Measurements from ENCODE around the gene RNF151.

RNF151 gene

DNA sequence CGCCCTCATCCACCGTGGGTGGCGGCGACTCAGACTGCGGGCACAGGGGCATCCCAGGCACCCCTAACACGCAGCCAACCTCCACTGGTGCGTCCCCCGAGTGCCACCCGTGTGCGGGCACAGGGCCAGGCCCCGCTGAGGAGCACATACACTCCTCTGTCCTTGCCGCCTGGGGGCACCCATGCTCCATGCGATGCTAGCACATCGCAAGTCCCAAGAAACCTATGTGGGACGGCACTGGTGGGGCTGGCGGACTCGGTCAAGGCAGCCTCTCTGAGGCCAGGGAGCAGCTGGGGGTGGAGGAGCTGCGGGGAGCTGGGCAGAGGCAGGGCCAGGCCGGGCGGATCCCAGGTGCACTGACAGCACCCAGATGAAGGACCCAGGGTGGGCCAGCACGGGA lies 39.0 kb downstream of the RNF151 start:
- H3K27me3 Mint-ChIP-seq (ENCODE audit: low read depth, poor library complexity) = no peaks in the 10 kb centered on the region
- no peak overlapping the region for H3K27ac Mint-ChIP-seq
- H3K4me3 Mint-ChIP-seq = no peak overlapping the region
- no peaks in the 10 kb centered on the region for H3K9me3 Mint-ChIP-seq
- H3K36me3 Mint-ChIP-seq (ENCODE audit: low read depth) = peaks cover 10% of the 10 kb centered on the region
- DNase-seq = no peak
- TF ChIP-seq, protein P1, sequence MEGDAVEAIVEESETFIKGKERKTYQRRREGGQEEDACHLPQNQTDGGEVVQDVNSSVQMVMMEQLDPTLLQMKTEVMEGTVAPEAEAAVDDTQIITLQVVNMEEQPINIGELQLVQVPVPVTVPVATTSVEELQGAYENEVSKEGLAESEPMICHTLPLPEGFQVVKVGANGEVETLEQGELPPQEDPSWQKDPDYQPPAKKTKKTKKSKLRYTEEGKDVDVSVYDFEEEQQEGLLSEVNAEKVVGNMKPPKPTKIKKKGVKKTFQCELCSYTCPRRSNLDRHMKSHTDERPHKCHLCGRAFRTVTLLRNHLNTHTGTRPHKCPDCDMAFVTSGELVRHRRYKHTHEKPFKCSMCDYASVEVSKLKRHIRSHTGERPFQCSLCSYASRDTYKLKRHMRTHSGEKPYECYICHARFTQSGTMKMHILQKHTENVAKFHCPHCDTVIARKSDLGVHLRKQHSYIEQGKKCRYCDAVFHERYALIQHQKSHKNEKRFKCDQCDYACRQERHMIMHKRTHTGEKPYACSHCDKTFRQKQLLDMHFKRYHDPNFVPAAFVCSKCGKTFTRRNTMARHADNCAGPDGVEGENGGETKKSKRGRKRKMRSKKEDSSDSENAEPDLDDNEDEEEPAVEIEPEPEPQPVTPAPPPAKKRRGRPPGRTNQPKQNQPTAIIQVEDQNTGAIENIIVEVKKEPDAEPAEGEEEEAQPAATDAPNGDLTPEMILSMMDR (IDR thresholded peaks at IDR 0.05) = no peak
- H3K4me1 Mint-ChIP-seq = peaks cover 53% of the 10 kb centered on the region

DNA sequence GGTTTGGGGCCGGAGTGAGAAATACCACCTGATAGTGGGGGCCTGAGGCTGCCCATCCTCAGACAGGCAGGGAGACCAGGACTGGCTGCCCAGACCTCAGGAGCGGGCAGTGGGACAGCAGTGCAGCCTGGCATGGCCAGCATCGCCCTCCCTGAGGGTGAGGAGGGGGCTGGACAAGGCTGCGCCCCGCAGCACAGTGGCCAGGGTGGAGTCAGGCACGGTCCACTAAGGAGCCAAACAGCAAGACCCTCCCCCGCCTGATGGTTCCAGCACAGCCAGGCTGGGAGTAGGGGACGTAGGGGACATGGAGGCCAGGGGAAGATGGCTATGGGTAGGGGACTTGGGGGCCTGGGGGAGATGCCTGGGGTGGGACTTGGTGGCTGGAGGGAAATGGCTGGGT lies 39.7 kb downstream of the RNF151 start:
- Mint-ChIP-seq H3K4me1 (peaks cover 53% of the 10 kb centered on the region), H3K27me3 (ENCODE audit: low read depth, poor library complexity) (no peaks in the 10 kb centered on the region), H3K36me3 (ENCODE audit: low read depth) (peaks cover 5% of the 10 kb centered on the region), H3K27ac (peak overlapping the region; percentile 66), H3K4me3 (peak overlapping the region; percentile 50), H3K9me3 (no peaks in the 10 kb centered on the region)
- no peak for DNase-seq
- TF ChIP-seq, protein P1 (IDR thresholded peaks at IDR 0.05) = no peak

DNA sequence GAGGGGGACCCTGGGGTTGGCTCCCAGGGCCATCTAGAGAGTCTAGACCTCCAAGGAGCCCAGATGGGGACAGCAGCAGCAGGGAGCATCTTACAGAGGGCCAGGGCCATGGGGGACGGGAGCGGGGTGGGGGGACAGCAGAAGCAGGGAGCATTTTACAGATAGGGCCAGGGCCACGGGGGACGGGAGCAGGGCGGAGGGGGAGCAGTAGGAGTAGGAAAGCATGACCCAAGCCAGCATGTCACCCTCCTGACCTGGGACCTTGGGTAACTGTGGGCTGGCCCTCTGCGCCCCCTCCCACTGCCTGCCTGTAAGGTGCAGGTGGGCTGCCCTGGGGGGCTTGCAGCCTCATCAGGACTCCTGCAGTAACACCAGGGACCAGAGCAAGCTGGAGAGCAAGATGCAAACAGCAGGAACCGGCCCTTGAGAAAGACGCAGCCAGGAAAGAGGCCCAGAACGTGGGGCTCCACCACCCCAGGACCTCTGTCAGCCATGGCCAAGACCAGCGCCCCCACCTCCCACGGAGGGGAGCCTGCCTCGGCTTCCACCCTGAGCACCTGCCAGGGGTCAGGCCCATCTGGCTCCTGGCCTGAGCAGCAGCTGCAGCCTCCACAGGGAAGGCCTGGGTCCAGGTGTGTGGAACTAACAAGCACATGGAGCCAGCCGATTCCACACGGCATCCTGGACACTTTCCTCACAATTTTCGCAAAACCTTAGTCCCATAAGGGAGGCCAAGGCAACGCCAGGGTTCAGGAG lies 40.6 kb downstream of the RNF151 start:
- H3K27me3 Mint-ChIP-seq (ENCODE audit: low read depth, poor library complexity) = no peaks in the 10 kb centered on the region
- DNase-seq = no peak
- no peaks in the 10 kb centered on the region for H3K9me3 Mint-ChIP-seq
- H3K4me3 Mint-ChIP-seq = peak overlapping the region; percentile 83
- peaks cover 3% of the 10 kb centered on the region for H3K36me3 Mint-ChIP-seq (ENCODE audit: low read depth)
- no peak overlapping the region for H3K27ac Mint-ChIP-seq
- peaks cover 53% of the 10 kb centered on the region for H3K4me1 Mint-ChIP-seq
- TF ChIP-seq, protein P1 (IDR thresholded peaks at IDR 0.05) = no peak

DNA sequence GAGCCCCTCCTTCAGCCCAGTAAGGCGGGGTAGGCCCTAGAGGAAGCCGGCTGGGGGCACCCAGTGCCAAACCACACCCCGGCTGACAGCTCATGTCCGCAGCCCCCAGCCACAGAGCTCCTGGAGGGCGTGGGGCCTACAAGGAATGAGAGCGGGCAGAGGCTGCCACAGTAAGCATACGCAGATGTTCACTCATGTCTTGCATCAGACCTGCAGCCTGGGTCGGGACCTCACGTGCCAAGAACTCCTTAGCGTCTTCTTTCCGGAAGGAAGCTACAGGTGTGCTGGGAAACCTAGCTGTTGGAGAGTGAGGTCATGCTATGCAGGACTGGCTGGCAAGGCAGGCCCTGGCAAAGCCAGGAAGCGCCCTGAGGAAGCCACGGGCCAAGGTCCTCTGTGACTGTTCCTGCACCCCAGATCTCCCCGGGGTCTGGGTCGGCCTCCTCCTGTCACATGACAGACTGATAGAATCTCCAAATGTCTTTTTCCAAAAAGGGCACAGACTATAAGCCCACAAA lies 41.4 kb downstream of the RNF151 start:
- H3K4me3 Mint-ChIP-seq = peak overlapping the region; percentile 83
- TF ChIP-seq, protein P1 (IDR thresholded peaks at IDR 0.05) = no peak
- H3K27me3 Mint-ChIP-seq (ENCODE audit: low read depth, poor library complexity) = no peaks in the 10 kb centered on the region
- H3K27ac Mint-ChIP-seq = no peak overlapping the region
- H3K9me3 Mint-ChIP-seq = no peaks in the 10 kb centered on the region
- peaks cover 53% of the 10 kb centered on the region for H3K4me1 Mint-ChIP-seq
- no peaks in the 10 kb centered on the region for H3K36me3 Mint-ChIP-seq (ENCODE audit: low read depth)
- no peak for DNase-seq

DNA sequence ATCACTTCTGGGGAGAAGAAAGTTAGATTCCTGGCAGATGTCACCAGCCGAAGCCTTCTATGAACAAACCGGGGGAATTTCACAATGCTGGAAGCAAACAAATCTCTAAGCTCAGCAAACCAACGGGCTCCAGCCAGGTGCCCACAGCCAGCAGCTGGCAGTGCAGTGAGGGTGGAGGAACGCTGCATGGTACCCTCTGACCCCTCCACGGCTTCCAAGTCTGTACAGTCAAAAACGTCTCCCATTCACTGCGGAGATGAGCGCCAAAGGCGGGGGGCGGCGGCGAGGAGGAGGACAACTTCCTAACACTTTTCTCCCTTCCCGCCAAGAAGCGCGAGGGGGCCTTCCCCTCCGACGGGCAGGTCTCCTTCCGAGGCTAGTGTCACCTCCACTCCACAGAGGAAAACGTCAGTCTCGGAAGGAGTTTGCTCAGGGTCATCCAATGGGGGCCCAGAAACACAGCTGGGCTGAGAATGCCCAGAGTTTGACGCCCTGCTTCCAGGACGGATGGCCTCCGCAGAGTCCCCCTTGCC lies 42.0 kb downstream of the RNF151 start:
- DNase-seq = no peak
- Mint-ChIP-seq H3K36me3 (ENCODE audit: low read depth) (no peaks in the 10 kb centered on the region), H3K4me1 (peaks cover 53% of the 10 kb centered on the region), H3K9me3 (no peaks in the 10 kb centered on the region), H3K27me3 (ENCODE audit: low read depth, poor library complexity) (no peaks in the 10 kb centered on the region), H3K27ac (no peak overlapping the region), H3K4me3 (peak overlapping the region; percentile 83)
- TF ChIP-seq, protein P1 (IDR thresholded peaks at IDR 0.05) = no peak
